ENCODE measurements around the gene PTPRG.

DNA sequence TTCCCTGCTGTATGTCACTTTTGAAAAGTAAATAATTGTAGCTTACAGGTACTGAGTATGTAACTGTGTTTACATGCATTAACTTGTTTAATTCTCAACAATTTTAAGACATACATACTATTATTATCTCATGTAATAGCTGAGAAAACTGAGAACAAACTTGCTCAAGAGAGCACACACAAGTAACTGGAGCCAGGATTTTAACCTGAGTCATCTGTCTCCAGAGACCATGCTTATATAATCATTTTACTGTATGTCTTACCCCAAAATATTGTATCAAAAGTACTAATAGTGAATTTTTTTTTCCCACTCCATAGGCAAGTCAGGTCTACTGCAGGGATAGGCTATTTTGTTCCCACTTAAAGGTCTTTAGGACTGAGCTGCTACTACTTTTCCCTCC is 716.6 kb downstream of the PTPRG start:
- TF ChIP-seq EZH2 (IDR thresholded peaks at IDR 0.05; ENCODE audit: insufficient read depth, poor library complexity, severe bottlenecking) (no peak), EZH2phosphoT487 (IDR thresholded peaks at IDR 0.05; ENCODE audit: insufficient read depth, low read depth) (no peak)

Measured in GM23248 (cell line).